HG03196 (cell line): ENCODE results near the gene ACTL9.
"Not testable (repeated sequence)": the region's sequence is repeated elsewhere in the genome, so short reads cannot be mapped to it uniquely, and the experiment has no call there.

Source experiments
- ATAC-seq: cut with Tn5 transposase; IDR thresholded peaks from one replicate; pipeline ENCODE4 v1.9.1; 2021; ENCODE audit not compliant: unreplicated experiment

The ACTL9 gene, protein sequence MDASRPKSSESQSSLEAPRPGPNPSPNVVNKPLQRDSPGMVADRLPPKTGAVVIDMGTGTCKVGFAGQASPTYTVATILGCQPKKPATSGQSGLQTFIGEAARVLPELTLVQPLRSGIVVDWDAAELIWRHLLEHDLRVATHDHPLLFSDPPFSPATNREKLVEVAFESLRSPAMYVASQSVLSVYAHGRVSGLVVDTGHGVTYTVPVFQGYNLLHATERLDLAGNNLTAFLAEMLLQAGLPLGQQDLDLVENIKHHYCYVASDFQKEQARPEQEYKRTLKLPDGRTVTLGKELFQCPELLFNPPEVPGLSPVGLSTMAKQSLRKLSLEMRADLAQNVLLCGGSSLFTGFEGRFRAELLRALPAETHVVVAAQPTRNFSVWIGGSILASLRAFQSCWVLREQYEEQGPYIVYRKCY

DNA sequence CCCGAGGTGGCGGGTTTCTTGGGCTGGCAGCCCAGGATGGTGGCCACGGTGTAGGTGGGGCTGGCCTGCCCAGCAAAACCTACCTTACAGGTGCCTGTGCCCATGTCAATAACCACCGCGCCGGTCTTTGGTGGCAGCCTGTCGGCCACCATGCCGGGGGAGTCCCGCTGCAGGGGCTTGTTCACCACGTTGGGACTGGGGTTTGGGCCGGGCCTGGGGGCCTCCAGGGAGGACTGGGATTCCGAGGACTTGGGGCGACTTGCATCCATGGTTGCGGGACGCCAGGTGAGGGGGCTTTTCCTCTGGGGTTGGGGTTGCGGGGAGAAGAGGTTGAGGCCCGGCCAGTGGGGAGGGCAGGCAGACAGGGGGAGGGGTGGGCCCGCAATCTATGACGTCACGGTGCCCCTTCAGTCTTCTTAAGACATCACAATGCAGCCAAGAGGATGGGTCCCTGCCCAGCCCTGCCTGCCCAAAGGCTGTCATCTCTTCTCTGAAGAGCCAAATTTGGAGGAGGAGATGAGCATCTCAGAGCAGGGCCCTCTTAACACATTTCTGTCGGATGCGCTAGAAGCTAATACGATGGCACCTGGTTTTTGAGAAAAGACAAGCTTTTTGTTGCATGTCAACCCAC lies at the start of gene ACTL9:
Gene ACTL9, minus strand, starts transcription at position 363 of the 631 bp plus-strand sequence. Its CDS starts 94 bp downstream, at position 269.
- ATAC-seq, result no peak

DNA sequence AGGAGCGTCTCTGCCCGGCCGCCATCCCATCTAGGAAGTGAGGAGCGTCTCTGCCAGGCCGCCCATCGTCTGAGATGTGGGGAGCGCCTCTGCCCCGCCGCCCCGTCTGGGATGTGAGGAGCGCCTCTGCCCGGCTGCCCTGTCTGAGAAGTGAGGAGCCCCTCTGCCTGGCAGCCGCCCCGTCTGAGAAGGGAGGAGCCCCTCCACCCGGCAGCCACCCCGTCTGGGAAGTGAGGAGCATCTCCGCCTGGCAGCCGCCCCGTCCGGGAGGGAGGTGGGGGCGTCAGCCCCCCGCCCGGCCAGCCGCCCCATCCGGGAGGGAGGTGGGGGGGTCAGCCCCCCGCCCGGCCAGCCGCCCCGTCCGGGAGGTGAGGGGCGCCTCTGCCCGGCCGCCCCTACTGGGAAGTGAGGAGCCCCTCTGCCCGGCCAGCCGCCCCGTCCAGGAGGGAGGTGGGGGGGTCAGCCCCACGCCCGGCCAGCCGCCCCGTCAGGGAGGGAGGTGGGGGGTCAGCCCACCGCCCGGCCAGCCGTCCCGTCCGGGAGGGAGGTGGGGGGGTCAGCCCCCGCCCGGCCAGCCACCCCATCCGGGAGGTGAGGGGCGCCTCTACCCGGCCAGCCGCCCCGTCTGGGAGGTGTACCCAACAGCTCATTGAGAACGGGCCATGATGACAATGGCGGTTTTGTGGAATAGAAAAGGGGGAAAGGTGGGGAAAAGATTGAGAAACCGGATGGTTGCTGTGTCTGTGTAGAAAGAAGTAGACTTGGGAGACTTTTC lies 40.9 kb upstream of the ACTL9 start:
- not testable (repeated sequence) for ATAC-seq

DNA sequence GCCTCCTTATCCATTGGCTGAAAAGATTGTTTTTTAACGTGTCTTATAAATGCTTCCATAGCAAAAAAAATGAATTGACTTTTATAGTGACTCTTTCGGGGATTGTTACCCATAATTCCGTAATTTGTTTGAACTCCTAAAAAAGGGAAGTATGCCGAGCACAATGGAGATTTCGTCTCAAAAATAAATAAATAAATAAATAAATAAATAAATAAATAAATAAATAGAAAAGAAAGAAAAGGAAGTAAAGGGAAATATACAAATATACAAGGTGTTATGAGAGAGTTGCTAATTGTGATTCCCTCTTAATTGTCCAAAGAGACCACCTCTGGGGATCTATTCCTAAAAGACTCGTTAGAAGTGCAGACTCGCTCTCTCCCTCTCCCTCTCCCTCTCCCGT lies 39.8 kb upstream of the ACTL9 start:
- ATAC-seq, result no peak

DNA sequence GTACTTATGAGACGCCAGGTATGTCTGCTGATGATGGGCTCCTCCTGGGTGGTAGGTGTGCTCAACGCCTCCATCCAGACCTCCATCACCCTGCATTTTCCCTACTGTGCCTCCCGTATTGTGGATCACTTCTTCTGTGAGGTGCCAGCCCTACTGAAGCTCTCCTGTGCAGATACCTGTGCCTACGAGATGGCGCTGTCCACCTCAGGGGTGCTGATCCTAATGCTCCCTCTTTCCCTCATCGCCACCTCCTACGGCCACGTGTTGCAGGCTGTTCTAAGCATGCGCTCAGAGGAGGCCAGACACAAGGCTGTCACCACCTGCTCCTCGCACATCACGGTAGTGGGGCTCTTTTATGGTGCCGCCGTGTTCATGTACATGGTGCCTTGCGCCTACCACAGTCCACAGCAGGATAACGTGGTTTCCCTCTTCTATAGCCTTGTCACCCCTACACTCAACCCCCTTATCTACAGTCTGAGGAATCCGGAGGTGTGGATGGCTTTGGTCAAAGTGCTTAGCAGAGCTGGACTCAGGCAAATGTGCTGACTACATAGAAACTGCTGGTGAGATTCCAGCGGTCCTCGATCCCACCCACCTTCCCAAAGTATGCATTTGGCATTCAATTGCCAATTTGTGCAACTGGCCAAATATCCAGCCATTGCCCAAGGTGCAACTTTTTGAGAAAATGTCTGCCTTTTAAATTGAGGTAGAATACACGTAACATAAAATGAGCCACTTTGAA lies 33.0 kb upstream of the ACTL9 start:
- no peak for ATAC-seq

DNA sequence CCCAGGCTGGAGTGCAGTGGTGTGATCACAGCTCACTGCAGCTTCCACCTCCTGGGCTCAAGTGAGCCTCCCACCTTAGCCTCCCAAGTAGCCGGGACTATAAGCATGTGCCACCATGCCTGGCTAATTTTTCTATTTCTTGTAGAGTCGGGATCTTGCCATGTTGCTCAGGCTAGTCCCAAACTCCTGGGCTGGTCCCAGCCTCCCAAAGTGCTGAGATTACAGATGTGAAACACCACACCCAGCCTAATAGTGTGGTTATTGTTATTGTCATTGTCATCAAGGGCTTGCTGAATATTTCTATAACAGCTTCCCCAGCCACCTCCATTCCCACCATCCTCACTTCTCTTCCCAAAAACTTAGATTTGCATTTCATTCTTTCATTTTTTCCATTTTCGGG lies 25.7 kb upstream of the ACTL9 start:
- no peak for ATAC-seq

DNA sequence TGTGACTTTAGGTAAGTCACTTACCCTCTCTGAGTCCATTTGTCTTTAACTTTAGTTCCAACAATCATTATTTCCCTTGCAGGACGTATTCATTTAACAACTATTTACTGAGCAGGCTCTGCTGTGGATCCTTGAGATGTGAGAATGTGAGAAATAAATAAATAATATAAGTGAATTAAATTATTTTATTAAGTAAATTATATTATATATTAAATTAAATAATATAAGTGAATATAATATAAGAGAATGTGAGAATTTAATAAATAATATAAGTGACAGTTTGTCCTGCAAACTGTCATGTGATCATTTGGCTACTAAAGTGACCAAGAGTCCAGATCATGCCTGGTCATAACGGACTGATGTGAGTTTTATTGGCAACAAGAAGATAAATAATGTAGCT lies 23.4 kb upstream of the ACTL9 start:
- no peak for ATAC-seq

DNA sequence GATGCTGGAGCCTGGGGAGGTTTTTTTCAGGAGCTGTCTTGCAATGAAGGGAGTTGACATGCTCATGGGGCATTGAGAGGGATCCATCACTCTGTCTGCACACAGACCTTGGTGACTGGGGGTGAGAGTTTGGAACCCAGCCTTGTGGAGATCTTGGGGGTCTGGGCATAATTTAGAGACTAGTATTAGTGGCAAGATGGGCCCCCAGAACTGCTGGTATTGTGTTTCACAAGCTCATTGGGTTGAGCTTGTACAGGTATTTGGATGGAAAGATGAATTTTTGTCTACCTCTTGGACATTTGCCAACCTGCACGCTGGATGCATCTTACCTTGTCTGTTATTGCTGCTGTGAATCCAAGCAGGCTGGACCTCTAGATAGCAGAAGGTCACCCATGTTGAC lies 22.7 kb upstream of the ACTL9 start, which contains the start of gene OR2Z1:
Gene OR2Z1, plus strand, starts transcription at position 301 of the 400 bp plus-strand sequence. CDS start 9,395 bp downstream, outside the sequence.
- no peak for ATAC-seq

DNA sequence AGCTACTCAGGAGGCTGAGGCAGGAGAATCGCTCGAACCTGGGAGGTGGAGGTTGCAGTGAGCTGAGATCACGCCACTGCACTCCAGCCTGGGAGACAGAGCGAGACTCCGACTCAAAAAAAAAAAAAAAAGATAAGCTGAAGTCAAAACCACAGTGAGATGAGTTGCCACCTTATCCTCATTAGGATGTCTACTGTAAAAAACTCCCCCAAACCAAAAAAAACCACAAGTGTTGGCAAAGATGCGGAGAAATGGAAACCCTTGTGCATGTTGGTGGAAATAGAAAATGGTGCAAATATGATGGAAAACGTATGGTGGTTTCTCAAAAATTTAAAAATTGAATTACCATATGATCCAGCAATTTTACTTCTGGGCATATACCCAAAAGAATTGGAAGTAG lies 11.7 kb upstream of the ACTL9 start:
- not testable (repeated sequence) for ATAC-seq

DNA sequence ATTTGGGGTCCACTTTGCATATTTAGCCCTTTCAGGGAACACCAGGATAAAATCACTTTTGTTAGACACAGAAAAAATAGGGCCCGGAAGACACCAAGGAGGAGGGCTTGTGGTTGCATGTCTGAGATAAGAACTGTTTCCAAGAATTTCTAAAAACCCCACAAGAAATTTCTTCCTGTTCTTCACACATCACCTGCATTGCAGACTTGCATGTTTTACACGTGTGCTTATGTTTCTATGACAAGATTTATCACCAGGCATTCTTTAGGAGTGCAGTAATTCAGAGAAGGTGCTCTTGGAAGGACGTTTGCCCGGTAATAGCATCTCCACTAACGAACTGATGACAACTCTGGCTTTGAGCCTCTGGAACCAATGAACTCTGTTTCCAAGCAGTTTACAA lies 7.1 kb upstream of the ACTL9 start:
- no peak for ATAC-seq

DNA sequence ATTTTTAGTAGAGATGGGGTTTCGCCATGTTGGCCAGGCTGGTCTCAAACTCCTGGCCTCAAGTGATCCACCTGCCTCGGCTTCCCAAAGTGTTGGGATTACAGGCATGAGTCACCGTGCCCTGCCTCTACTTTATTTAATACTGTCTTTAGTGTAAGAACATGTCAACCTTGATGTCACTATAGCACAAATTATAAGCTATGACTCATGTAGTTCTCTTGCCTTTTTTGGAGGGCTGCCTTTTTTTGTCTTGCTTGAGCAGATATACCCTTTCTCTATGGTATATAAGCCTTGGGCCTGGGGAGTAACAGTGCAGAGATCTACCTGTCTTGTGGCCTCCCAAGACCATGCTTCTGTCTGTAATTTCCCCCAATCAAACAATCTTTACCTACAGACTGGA lies 6.7 kb upstream of the ACTL9 start:
- ATAC-seq, result not testable (repeated sequence)

DNA sequence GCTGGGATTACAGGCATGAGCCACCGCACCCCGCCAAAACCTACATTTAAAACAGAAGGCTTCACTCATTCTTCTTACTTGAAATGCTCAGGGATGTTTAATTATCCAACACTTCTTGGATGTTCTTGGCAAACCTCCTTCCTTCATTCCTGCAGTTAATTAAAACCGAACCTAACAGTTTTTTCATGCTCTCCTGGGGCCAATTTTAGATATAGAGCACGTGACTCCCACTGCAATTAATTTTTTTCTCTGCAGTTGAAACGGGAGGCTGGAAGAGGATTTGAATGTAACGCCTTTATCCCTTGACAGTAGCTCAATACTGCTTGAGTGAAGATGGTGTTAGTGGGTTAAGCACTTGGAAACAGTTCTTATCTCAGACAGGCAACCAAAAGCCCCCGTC lies 4.6 kb upstream of the ACTL9 start:
- ATAC-seq, result no peak

DNA sequence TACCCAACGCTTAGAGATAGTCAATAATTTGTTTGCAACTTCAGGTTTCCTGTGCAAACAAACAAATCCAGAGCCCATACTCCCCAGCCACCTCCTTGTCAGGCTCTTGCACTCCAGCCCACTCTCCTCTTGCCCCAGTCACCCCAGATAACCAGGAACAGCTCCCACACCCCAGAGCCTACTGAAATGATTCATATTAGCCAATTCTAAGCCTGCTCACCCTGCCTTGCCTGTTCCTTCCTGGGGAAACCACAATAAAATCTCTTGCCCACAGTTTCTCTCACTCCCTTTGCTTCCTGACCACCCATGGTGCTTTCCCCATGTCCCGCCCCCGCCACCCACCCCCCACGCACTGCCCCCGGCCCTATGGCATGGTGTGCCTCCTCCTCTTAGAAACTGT lies 3.8 kb upstream of the ACTL9 start:
- no peak for ATAC-seq

DNA sequence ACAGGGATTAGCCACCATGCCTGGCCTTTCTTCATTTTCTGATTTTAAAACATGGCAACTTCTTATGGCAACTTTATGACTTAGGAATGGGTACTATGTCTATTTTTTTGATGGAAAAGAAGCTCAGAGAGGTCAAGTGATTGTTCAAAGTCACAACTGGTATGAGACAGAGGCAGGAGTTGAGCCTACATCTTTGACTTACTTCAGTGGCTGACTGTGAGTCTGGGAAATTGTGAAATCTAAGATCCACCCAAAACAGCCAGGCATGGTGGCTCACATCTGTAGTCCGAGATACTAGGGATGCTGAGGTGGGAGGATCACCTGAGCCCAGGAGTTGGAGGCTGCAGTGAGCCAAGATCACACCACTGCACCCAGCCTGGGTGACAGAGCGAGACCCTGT lies 2.4 kb upstream of the ACTL9 start:
- no peak for ATAC-seq

DNA sequence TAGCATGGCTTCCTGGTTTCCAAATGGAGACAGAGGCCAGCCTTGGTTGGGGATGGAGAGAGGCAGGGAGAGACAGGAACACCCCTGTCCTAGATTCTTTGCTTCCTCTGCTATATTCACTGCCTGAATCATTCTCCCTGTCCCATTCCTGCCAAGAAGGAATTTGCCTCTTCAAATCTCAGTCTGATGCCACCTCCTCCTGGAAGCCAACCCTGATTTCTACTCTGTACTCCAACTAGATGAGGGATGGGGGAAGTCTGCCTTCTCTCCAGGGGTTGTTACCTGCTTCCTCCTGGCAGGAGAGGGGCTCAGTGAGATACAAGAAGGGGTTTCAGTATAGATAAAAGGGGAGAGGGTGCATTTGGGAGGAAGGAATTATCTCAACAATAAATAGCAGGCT lies 1.3 kb upstream of the ACTL9 start:
- no peak for ATAC-seq

DNA sequence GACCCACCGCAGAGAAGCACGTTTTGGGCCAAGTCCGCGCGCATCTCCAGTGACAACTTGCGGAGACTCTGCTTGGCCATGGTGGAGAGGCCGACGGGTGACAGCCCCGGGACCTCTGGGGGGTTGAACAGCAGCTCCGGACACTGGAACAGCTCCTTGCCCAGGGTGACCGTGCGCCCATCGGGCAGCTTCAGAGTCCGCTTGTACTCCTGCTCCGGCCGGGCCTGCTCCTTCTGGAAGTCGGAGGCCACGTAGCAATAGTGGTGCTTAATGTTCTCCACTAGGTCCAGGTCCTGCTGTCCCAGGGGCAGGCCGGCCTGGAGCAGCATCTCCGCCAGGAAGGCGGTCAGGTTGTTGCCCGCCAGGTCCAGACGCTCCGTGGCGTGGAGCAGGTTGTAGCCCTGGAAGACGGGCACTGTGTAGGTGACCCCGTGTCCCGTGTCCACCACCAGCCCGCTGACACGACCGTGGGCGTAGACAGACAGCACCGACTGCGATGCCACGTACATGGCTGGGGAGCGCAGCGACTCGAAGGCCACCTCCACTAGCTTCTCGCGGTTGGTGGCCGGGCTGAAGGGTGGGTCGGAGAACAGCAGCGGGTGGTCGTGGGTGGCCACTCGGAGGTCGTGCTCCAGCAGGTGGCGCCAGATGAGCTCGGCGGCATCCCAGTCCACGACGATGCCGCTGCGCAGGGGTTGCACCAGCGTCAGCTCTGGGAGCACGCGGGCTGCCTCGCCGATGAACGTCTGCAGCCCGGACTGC lies 743 bp downstream of the ACTL9 start:
- no peak for ATAC-seq

DNA sequence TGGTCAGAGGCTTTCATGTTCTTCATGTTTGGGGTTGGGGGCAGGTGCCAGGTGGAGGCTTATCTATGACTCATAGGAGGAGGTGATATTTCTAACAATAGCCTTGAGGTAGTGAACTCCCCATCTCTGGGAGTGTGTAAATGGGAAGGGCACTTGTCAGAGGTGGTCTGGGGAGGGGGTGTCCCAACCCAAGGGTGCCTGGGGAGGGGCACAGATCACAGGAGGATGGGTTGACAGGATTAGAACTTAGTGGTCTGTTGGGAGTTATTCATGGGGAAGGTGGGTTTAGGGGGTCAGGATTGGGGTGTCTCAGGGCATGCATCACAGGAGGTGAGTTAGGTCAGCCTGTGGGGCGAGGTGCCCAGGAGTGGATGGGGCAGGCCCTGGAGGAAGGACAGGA lies 1.6 kb downstream of the ACTL9 start:
- no peak for ATAC-seq

DNA sequence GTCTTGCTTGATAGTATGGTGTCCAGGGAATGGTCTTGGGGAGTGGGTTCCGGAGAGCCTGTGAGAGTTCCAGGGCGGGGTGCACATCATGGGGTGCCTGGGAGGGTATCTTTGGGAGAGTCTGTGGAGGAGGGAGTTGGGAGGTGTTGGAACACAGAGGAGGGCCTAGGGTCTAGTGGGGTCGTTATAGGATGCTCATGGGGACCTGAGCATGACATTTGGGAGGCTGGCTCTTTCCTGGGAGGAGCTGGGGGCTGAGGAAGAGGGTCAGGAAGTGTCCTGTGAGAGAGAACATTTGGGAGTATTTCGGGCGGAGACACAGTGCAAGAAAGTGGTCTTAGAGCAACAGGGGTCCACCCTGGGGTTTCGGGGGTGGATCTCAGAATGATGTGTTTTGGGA lies 2.7 kb downstream of the ACTL9 start:
- no peak for ATAC-seq

DNA sequence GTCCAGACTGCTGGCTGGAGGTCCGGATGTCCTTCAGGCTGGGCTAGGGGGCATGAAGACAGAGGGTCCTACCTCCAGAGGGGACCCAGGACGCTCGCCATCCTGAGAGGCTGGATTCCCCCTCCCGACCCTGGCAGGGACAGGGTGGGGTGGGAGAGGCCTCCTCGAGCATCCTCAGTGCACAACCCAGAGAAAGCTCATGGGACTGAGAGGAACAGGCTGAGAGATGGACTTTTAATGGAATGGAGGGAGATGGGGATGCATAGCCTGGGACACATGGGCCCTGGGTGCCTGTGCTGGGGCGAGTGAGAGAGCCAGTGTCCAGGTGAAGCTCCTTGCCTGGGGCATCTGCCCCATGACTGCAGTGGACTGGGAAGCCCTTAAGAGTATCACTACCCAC lies 3.1 kb downstream of the ACTL9 start:
- no peak for ATAC-seq

DNA sequence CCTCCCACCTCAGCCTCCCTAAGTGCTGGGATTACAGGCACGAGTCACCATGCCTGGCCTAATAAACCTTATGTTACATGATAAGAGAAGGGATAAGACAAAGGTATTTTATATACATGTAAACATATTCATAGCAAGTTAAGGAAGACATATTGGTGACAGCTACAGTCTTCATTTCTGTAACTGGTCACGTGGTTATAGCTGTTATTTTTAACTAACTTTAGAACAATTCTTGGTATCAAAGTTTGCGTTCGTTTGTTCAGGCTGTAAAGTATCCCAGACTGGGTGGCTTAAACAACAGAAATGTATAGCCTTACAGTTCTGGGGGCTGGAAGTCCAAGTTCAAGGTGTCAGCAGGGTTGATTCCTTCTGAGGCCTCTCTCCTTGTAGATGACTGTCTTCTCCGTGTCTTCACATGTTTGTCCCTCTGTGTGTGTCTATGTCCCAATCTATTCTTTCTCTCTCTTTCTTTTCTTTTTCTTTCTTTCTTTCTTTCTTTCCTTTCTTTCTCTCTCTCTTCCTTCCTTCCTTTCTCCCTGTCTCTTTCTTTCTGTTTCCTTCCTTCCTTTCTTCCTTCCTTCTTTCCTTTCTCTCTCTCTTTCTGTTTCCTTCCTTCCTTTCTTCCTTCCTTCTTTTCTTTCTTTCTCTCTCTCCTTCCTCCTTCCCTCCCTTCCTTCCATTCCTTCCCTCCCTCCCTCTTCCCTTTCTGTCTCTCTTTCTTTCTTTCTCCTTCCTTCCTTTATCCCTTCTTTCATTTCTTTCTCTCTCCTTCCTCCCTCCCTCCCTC lies 7.6 kb downstream of the ACTL9 start:
- ATAC-seq, result no peak

DNA sequence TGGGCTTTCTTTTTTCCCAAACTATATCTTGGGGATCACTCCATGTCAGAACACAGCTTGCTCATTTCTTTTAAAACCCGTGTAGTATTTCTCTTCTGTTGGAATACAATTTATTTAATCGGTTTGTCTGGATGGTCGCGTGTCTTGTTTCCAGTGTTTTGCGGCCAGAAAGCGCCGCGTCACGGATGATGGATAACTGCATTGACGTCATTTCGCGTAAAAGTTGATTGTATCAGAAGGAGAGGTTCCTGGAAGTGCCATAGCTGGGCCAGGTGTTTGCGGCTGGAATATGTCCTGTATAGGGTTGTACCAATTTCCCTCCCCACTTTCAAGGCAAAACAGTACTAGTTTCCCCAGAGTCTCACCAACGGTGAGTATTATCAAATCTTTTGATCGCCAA lies 9.7 kb downstream of the ACTL9 start:
- ATAC-seq, result no peak
